ENCODE data around the gene ERLEC1. TPM values are rescaled to one million over a fixed set of nuclear protein-coding genes. Genes with fewer than 3 reads are reported as not detected.

The ERLEC1 gene
- total and polyA plus RNA-seq, 8 donors, result 16.8 to 45.9 (median 33.3) TPM

GRCh38 chr2:53863538-53864227, 76.8 kb downstream of the ERLEC1 start:
- Histone ChIP-seq H3K27me3 (no peaks in the 10 kb centered on the region), H3K27ac (no peak overlapping the region), H3K9me3 (no peaks in the 10 kb centered on the region), H3K4me3 (no peak overlapping the region), H3K4me1 (no peaks in the 10 kb centered on the region), H3K36me3 (peaks cover 0 to 28% (median 0%) of the 10 kb centered on the region in 3 donors)
- no peak for ATAC-seq
- intact Hi-C loops (cut with DNase I), result no loop called here
- no peak for FAIRE-seq
- WGBS, 2 donors, result 95 to 98% methylated on average over 6 of the region's 6 CpGs
- DNase-seq, result no peak
- TF ChIP-seq CTCF (IDR thresholded peaks at IDR 0.05), result no peak

- intact Hi-C loops (cut with DNase I), result no loop called here
- Histone ChIP-seq H3K4me3 (no peak overlapping the region), H3K27ac (no peak overlapping the region), H3K9me3 (no peaks in the 10 kb centered on the region), H3K36me3 (peaks cover 0 to 28% (median 0%) of the 10 kb centered on the region in 3 donors), H3K4me1 (no peaks in the 10 kb centered on the region), H3K27me3 (no peaks in the 10 kb centered on the region)
- ATAC-seq, result peak in 3 of 4 donors; percentile 12 to 55 (median 46)
- no peak for FAIRE-seq
- 61 to 71% methylated on average over 2 of the region's 2 CpGs for WGBS, 2 donors
- no peak for DNase-seq
- no peak for TF ChIP-seq CTCF (IDR thresholded peaks at IDR 0.05)
These were observed 78.4 kb downstream of the ERLEC1 start for GRCh38 chr2:53865264-53865663.

GRCh38 chr2:53865962-53866361, 79.1 kb downstream of the ERLEC1 start:
- peaks cover 0 to 28% (median 0%) of the 10 kb centered on the region in 3 donors for H3K36me3 ChIP-seq

GRCh38 chr2:53867169-53867568, 80.3 kb downstream of the ERLEC1 start:
- Histone ChIP-seq H3K27me3 (no peaks in the 10 kb centered on the region), H3K4me1 (no peaks in the 10 kb centered on the region), H3K27ac (no peak overlapping the region), H3K4me3 (no peak overlapping the region), H3K36me3 (peaks cover 0 to 28% (median 0%) of the 10 kb centered on the region in 3 donors), H3K9me3 (no peaks in the 10 kb centered on the region)
- intact Hi-C loops (cut with DNase I), result no loop called here
- DNase-seq (no peak), FAIRE-seq (no peak), ATAC-seq (no peak)
- WGBS, 2 donors, result 93 to 98% methylated on average over 5 of the region's 5 CpGs
- TF ChIP-seq CTCF (IDR thresholded peaks at IDR 0.05), result no peak

More at GRCh38 chr2:53865962-53866361, 79.1 kb downstream of the ERLEC1 start:
- TF ChIP-seq CTCF (IDR thresholded peaks at IDR 0.05), result no peak
- WGBS, 2 donors, result 81% methylated on average over 5 of the region's 5 CpGs
- no peaks in the 10 kb centered on the region for H3K4me1 ChIP-seq
- DNase-seq, result no peak
- ATAC-seq, result no peak
- intact Hi-C loops (cut with DNase I), result no loop called here
- no peak overlapping the region for H3K27ac ChIP-seq
- H3K27me3 ChIP-seq, result no peaks in the 10 kb centered on the region
- H3K9me3 ChIP-seq, result no peaks in the 10 kb centered on the region
- no peak overlapping the region for H3K4me3 ChIP-seq
- no peak for FAIRE-seq

GRCh38 chr2:53867773-53868172, 80.9 kb downstream of the ERLEC1 start:
- WGBS, 2 donors, result 97 to 98% methylated on average over 2 of the region's 2 CpGs
- ATAC-seq (no peak), FAIRE-seq (no peak), DNase-seq (no peak)
- Histone ChIP-seq H3K27me3 (no peaks in the 10 kb centered on the region), H3K36me3 (peaks cover 0 to 28% (median 0%) of the 10 kb centered on the region in 3 donors), H3K27ac (no peak overlapping the region), H3K4me3 (no peak overlapping the region), H3K9me3 (no peaks in the 10 kb centered on the region), H3K4me1 (no peaks in the 10 kb centered on the region)
- no peak for TF ChIP-seq CTCF (IDR thresholded peaks at IDR 0.05)
- intact Hi-C loops (cut with DNase I), result no loop called here

Measured in pancreas (tissue), 10 donors.